RWPE1 (cell line): ENCODE data around the gene ZNF578.
"Not testable (repeated sequence)": the region's sequence is repeated elsewhere in the genome, so short reads cannot be mapped to it uniquely, and the experiment has no call there.

Experiments
- CTCF ChIA-PET: fragments of 350-600 bp; sonication (Branson Sonifier 250); formaldehyde crosslinking; extraction: SDS; loops from one replicate; lab custom pipeline; 2021; lab: Yijun Ruan, JAX
- POLR2A ChIA-PET: fragments of 400-600 bp; formaldehyde crosslinking; extraction: SDS; loops from one replicate; lab custom pipeline; 2020; ENCODE audit warnings: antibody characterized with exemption; ENCODE audit not compliant: low non-redundant PET; lab: Yijun Ruan, JAX
- DNase-seq: peaks from one replicate; pipeline ENCODE4 v3.0.0; 2012; ENCODE audit warnings: low spot score
- H3K27ac ChIP-seq: fragments of 450-650 bp; 2 replicates; pipeline ENCODE4 v1.5.1; 2017
- TF ChIP-seq, protein P1 (sequence below): fragments of 450-650 bp; conservative IDR thresholded peaks from 2 replicates; pipeline ENCODE4 v1.5.1; 2017; ENCODE audit warnings: low read depth, mild to moderate bottlenecking

The ZNF578 gene

DNA sequence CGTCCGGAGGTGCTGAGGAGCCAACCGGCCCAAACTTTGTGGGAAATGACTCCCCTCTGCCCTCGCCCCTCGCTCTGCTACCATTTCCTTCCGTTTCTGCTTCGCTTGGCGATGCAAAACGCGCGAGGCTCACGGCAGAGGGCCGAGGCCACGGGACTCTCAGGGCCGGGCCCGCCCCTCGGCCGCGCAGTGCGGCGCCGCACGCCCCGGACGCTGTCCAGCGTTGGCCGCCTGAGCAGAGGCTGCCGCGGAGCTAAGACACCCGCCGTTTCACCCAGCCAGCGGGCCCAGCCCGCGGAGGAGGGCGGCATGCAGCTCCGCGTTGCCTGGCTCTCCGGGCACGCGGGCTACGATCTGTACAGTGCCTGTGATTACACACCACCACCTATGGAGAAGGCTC lies 2.1 kb upstream of the ZNF578 start:
- ChIA-PET CTCF (no interaction called here), POLR2A (no interaction called here)
- no peak for DNase-seq
- no peak overlapping the region for H3K27ac ChIP-seq
- TF ChIP-seq, protein P1, sequence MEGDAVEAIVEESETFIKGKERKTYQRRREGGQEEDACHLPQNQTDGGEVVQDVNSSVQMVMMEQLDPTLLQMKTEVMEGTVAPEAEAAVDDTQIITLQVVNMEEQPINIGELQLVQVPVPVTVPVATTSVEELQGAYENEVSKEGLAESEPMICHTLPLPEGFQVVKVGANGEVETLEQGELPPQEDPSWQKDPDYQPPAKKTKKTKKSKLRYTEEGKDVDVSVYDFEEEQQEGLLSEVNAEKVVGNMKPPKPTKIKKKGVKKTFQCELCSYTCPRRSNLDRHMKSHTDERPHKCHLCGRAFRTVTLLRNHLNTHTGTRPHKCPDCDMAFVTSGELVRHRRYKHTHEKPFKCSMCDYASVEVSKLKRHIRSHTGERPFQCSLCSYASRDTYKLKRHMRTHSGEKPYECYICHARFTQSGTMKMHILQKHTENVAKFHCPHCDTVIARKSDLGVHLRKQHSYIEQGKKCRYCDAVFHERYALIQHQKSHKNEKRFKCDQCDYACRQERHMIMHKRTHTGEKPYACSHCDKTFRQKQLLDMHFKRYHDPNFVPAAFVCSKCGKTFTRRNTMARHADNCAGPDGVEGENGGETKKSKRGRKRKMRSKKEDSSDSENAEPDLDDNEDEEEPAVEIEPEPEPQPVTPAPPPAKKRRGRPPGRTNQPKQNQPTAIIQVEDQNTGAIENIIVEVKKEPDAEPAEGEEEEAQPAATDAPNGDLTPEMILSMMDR, result no peak

DNA sequence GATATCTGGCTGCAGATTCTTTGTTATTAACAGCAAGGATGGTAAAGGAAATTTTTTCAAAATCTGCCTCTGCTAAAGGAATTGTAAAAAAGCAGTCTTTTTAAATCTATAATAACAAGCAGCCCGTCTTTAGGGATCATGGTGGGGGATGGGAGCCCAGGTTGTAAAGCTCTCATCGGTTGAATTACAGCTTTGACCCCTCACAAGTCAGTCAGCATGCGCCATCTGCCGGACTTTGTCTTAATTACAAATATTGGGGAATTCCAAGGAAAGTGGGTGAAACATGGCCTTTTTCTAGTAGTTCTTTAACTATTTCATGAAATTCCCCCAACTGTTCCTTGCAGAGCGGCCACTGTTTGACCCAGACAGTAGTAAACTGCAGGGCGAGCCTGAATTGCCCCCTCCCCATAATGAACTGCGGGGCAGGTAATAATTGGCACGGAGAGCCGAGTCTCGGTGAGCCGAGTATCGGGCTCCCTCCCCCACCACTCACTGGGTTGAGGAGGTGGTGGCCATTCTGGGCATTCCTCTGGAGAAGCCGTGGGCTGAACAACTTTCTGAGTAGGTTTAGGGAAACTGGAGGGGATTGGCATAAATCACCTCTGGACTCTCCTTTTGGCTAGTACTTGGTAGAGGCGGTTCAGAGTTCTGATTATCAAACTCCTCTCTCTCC lies 11.6 kb downstream of the ZNF578 start:
- POLR2A ChIA-PET, result no interaction called here
- CTCF ChIA-PET, result no interaction called here
- TF ChIP-seq, protein P1, result no peak
- H3K27ac ChIP-seq, result no peak overlapping the region
- no peak for DNase-seq

DNA sequence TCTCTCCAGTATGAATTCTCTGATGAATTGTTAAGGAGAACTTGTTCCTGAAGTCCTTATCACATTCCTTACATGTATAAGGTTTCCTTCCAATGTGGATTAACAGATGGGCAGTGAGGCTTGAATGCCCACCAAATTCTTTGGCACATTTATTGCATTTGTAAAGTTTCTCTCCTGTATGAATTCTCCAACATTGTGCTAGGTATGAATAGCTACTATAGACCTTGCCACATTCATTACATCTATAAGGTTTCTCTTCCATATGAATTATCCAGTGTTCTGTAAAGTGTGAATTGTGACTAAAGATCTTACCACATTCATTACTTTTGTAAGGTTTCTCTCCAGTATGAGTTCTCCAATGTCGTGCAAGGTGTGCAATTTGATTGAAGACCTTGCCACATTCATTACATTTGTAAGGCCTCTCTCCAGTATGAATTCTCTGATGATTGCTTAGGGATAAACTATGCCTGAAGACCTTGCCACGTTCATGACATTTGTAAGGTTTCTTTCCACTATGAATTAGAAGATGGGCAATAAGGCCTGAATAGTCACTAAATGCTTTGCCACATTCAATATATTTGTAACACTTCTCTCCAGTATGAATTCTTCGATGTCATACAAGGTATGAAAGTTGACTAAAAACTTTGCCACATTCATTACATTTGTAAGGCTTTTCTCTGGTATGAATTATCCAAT lies 20.4 kb downstream of the ZNF578 start:
- TF ChIP-seq, protein P1, result no peak

DNA sequence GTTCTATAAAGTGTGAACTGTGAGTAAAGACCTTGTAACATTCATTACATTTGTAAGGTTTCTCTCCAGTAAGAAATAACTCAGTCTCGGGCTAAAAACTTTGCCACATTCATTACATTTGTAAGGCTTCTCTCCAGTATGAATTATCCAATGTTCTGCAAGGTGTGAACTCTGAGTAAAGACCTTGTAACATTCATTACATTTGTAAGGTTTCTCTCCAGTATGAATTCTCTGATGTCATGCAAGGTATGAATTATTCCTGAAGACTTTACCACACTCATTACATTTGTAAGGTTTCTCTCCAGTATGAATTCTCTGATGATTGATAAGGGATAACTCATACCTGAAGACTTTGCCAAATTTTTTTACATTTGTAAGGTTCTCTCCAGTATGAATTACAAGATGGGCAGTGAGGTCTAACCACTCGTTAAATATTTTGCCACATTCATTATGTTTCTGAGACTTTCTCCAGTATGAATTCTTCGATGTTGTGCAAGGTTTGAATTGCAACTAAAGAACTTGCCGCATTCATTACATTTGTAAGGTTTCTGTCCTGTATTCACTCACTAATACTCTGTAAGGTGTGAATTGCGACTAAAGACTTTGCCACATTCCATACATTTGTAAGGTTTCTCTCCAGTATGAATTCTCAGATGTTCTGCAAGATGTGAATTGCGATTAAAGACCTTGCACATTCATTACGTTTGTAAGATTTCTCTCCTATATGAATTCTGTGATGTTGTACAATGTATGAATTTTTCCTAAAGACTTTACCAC lies 21.2 kb downstream of the ZNF578 start:
- H3K27ac ChIP-seq, result no peak overlapping the region
- CTCF ChIA-PET, result no interaction called here
- TF ChIP-seq, protein P1, result no peak
- POLR2A ChIA-PET, result no interaction called here
- DNase-seq, result no peak

More for the DNA sequence above, 20.4 kb downstream of the ZNF578 start:
- H3K27ac ChIP-seq, result no peak overlapping the region
- CTCF ChIA-PET, result no interaction called here
- POLR2A ChIA-PET, result no interaction called here
- DNase-seq, result no peak

DNA sequence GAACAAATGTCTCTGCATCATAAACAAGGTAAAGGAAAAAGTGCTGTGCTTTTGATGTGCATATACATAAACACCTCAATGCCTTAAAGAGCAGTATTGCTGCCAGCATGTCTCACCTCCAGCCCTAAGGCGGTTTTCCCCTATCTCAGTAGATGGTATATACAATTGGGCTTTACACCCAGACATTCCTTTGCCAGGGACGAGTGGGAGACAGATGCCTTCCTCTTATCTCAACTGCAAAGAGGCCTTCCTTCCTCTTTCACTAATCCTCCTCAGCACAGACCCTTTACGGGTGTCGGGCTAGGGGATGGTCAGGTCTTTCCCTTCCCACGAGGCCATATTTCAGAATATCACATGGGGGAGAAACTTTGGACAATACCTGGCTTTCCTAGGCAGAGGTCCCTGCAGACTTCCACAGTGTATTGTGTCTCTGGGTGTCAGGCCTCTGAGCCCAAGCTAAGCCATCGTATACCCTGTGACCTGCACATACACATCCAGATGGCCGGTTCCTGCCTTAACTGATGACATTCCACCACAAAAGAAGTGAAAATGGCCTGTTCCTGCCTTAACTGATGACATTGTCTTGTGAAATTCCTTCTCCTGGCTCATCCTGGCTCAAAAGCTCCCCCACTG lies 30.9 kb downstream of the ZNF578 start:
- POLR2A ChIA-PET, CTCF ChIA-PET, H3K27ac ChIP-seq, DNase-seq: not testable (repeated sequence)

DNA sequence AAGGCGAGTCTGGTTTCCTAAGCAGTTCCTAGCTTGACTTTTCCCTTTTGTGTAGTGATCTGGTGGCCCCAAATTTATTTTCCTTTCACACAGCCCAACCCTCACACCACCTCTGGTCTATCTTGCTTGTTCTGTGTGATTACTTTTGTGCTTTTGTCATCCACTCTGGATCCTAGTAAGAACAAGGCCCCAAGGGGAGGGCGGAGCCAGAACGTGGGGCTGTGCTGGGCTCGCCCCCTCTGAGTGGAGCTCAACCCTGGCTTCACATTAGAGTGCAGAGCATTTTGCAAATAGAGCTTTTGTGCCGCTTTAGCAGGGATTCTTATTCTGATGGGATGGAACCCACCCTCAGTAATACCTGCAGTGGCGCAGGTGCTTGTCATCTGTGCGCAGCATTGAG lies 31.7 kb downstream of the ZNF578 start:
- CTCF ChIA-PET, result interaction anchor here (0.6 kb wide), 1 partner anchor 9 kb away, joined by 3 read pairs; no protein-coding TSS in a partner anchor
- H3K27ac ChIP-seq, POLR2A ChIA-PET, DNase-seq: not testable (repeated sequence)

DNA sequence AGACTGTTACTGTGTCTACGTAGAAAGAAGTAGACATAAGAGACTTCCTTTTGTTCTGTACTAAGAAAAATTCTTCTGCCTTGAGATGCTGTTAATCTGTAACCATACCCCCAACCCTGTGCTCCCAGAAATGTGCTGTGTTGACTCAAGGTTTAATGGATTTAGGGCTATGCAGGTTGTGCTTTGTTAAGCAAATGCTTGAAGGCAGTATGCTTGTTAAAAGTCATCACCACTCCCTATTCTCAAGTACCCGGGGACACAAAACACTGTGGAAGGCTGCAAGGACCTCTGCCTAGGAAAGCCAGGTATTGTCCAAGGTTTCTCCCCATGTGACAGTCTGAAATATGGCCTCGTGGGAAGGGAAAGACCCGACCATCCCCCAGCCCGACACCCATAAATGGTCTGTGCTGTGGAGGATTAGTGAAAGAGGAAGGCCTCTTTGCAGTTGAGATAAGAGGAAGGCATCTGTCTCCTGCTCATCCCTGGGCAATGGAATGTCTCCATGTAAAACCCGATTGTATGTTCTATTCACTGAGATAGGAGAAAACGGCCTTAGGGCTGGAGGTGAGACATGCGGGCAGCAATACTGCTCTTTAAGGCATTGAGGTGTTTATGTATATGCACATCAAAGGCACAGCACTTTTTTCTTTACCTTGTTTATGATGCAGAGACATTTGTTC lies 32.3 kb downstream of the ZNF578 start:
- POLR2A ChIA-PET, H3K27ac ChIP-seq, DNase-seq: not testable (repeated sequence)
- CTCF ChIA-PET, result interaction anchor here (0.6 kb wide), 1 partner anchor 8 kb away, joined by 3 read pairs; no protein-coding TSS in a partner anchor
